Activated CD8-positive, alpha-beta memory T cell treated with anti-CD3 and anti-CD28 coated beads, Interleukin-2, amount 10 ng/mL, durations not matched to agents 7 days and 5 days (primary cell): ENCODE measurements around the gene ARL2BP. TPM values are rescaled to one million over a fixed set of nuclear protein-coding genes. Genes with fewer than 3 reads are reported as not detected.

Source experiments
- ATAC-seq: fragments of 150-1000 bp; cut with Tn5 transposase; one replicate; pipeline ENCODE4 v1.10.0; 2021; ENCODE audit warnings: moderate library complexity
- CTCF ChIA-PET: fragments of 350-600 bp; sonication (Branson Sonifier 250); formaldehyde crosslinking; loops from one replicate; lab custom pipeline; 2021; ENCODE audit warnings: antibody characterized with exemption; lab: Charles Lee
- DNase-seq: peaks from one replicate; pipeline ENCODE4 v3.0.0-alpha.2; 2020
- H3K27ac Mint-ChIP-seq: one replicate; pipeline ENCODE4 v1.8.0; 2021; ENCODE audit warnings: mild to moderate bottlenecking, mixed read lengths
- H3K27me3 Mint-ChIP-seq: one replicate; pipeline ENCODE4 v1.8.0; 2021; ENCODE audit warnings: mixed read lengths
- H3K36me3 Mint-ChIP-seq: one replicate; pipeline ENCODE4 v1.8.0; 2021; ENCODE audit warnings: mild to moderate bottlenecking, mixed read lengths
- H3K4me1 Mint-ChIP-seq: one replicate; pipeline ENCODE4 v1.8.0; 2021; ENCODE audit warnings: mixed read lengths
- H3K4me3 Mint-ChIP-seq: one replicate; pipeline ENCODE4 v1.8.0; 2021; ENCODE audit warnings: mild to moderate bottlenecking, moderate library complexity, mixed read lengths
- H3K9me3 Mint-ChIP-seq: one replicate; pipeline ENCODE4 v1.8.0; 2022; ENCODE audit warnings: low read depth, mixed read lengths
- total RNA-seq, 2 experiments: library from RNA; stranded (reverse); gene quantifications; one replicate each; pipeline ENCODE4 v1.2.3, GENCODE V29; 2021

ARL2BP gene
- total RNA-seq, 2 experiments from 2014 or later = 24.9 to 30.2 TPM

- Mint-ChIP-seq H3K9me3 (peaks cover 2% of the 10 kb centered on the region), H3K36me3 (peaks cover 72% of the 10 kb centered on the region), H3K27ac (no peak overlapping the region), H3K4me3 (no peak overlapping the region), H3K27me3 (no peaks in the 10 kb centered on the region), H3K4me1 (no peaks in the 10 kb centered on the region)
- ATAC-seq (no peak), DNase-seq (no peak)
- CTCF ChIA-PET = no interaction called here
Observed at GRCh38 chr16:57224651-57225335, 20.3 kb upstream of the ARL2BP start.

- no peak for ATAC-seq
- DNase-seq = no peak
- Mint-ChIP-seq H3K4me3 (no peak overlapping the region), H3K36me3 (peaks cover 69% of the 10 kb centered on the region), H3K4me1 (no peaks in the 10 kb centered on the region), H3K27me3 (no peaks in the 10 kb centered on the region), H3K9me3 (no peaks in the 10 kb centered on the region), H3K27ac (no peak overlapping the region)
- CTCF ChIA-PET = no interaction called here
Observed at GRCh38 chr16:57225978-57226377, 19.1 kb upstream of the ARL2BP start.

GRCh38 chr16:57226701-57227621 is 18.1 kb upstream of the ARL2BP start:
- no peaks in the 10 kb centered on the region for H3K27me3 Mint-ChIP-seq
- DNase-seq = no peak
- H3K27ac Mint-ChIP-seq = no peak overlapping the region
- no peak overlapping the region for H3K4me3 Mint-ChIP-seq
- CTCF ChIA-PET = no interaction called here
- H3K9me3 Mint-ChIP-seq = no peaks in the 10 kb centered on the region
- no peaks in the 10 kb centered on the region for H3K4me1 Mint-ChIP-seq
- ATAC-seq = no peak
- peaks cover 64% of the 10 kb centered on the region for H3K36me3 Mint-ChIP-seq

DNA sequence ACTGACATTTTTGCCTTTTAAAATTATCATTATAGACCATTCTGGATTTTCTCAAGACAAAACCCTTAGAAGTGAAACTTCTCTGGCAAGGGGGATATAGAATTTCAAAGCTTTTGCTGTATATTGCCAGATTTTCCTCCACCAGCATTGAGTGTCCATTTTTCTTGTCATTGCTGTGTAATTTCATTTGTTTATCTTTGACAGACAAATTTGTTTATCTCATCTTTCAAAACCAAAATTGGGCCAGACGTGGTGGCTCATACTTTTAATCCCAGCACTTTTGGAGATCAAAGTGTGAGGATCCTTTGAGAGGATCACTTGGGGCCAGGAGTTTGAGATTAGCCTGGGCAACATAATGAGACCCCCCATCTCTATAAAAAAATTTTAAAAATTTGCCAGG is 16.0 kb upstream of the ARL2BP start:
- H3K36me3 Mint-ChIP-seq = peaks cover 58% of the 10 kb centered on the region
- no peak overlapping the region for H3K27ac Mint-ChIP-seq
- CTCF ChIA-PET = no interaction called here
- ATAC-seq (no peak), DNase-seq (no peak)
- no peaks in the 10 kb centered on the region for H3K27me3 Mint-ChIP-seq
- H3K4me1 Mint-ChIP-seq = no peaks in the 10 kb centered on the region
- H3K4me3 Mint-ChIP-seq = no peak overlapping the region
- no peaks in the 10 kb centered on the region for H3K9me3 Mint-ChIP-seq

GRCh38 chr16:57231821-57232350 is 13.2 kb upstream of the ARL2BP start:
- Mint-ChIP-seq H3K4me3 (no peak overlapping the region), H3K27ac (no peak overlapping the region), H3K27me3 (no peaks in the 10 kb centered on the region), H3K36me3 (peaks cover 50% of the 10 kb centered on the region), H3K4me1 (peaks cover 12% of the 10 kb centered on the region), H3K9me3 (no peaks in the 10 kb centered on the region)
- no peak for ATAC-seq
- DNase-seq = no peak
- CTCF ChIA-PET = interaction anchor here (1.0 to 1.9 kb wide), 4 partner anchors 12 to 140 kb away, joined by 3 to 7 read pairs (median 3); partner anchors contain the start of genes ARL2BP and CPNE2

GRCh38 chr16:57233944-57234706 is 10.9 kb upstream of the ARL2BP start:
- no peak overlapping the region for H3K27ac Mint-ChIP-seq
- H3K36me3 Mint-ChIP-seq = peaks cover 48% of the 10 kb centered on the region

DNA sequence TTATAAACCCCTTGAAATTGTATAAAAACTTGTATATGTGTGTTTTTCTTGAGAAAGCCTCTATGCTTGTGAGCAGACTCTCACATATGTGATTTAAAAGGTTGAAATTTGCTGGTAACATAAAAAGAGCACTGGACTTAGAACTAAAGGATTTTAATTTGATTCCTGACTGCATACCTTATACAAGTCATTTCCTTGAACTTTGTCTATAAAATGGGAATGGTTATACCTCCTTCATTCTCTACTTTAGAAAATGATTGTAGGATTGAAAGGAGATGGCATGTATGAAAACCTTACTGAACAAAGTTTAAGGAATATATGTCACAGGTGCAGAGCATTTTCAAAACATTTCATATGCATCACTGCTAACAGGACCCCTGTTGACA is 10.4 kb upstream of the ARL2BP start:
- CTCF ChIA-PET = interaction anchor here (1.3 kb wide), 1 partner anchor 183 kb away, joined by 5 read pairs; no protein-coding TSS in a partner anchor
- Mint-ChIP-seq H3K27me3 (no peaks in the 10 kb centered on the region), H3K36me3 (peaks cover 49% of the 10 kb centered on the region), H3K9me3 (no peaks in the 10 kb centered on the region), H3K27ac (no peak overlapping the region), H3K4me1 (peaks cover 20% of the 10 kb centered on the region), H3K4me3 (no peak overlapping the region)
- DNase-seq = no peak
- no peak for ATAC-seq

More at GRCh38 chr16:57233944-57234706, 10.9 kb upstream of the ARL2BP start:
- ATAC-seq = no peak
- no peaks in the 10 kb centered on the region for H3K27me3 Mint-ChIP-seq
- DNase-seq = no peak
- no peak overlapping the region for H3K4me3 Mint-ChIP-seq
- H3K4me1 Mint-ChIP-seq = peaks cover 18% of the 10 kb centered on the region
- CTCF ChIA-PET = no interaction called here
- H3K9me3 Mint-ChIP-seq = no peaks in the 10 kb centered on the region

GRCh38 chr16:57235128-57236021 is 9.7 kb upstream of the ARL2BP start:
- no peak overlapping the region for H3K4me3 Mint-ChIP-seq
- no peak overlapping the region for H3K27ac Mint-ChIP-seq
- no peaks in the 10 kb centered on the region for H3K9me3 Mint-ChIP-seq
- peaks cover 49% of the 10 kb centered on the region for H3K36me3 Mint-ChIP-seq
- ATAC-seq (peak; percentile 65), DNase-seq (peak; percentile 49)
- no peaks in the 10 kb centered on the region for H3K27me3 Mint-ChIP-seq
- H3K4me1 Mint-ChIP-seq = peaks cover 20% of the 10 kb centered on the region
- CTCF ChIA-PET = interaction anchor here (1.0 to 1.5 kb wide), 3 partner anchors 10 to 183 kb away, joined by 5 read pairs; partner anchors contain the start of gene ARL2BP

GRCh38 chr16:57236022-57236350 is 9.1 kb upstream of the ARL2BP start:
- no peak for DNase-seq
- no peak for ATAC-seq
- Mint-ChIP-seq H3K9me3 (no peaks in the 10 kb centered on the region), H3K36me3 (peaks cover 43% of the 10 kb centered on the region), H3K27me3 (no peaks in the 10 kb centered on the region), H3K27ac (no peak overlapping the region), H3K4me1 (peaks cover 20% of the 10 kb centered on the region), H3K4me3 (no peak overlapping the region)
- CTCF ChIA-PET = interaction anchor here (1.0 to 1.5 kb wide), 3 partner anchors 9 to 182 kb away, joined by 5 read pairs; partner anchors contain the start of gene ARL2BP

DNA sequence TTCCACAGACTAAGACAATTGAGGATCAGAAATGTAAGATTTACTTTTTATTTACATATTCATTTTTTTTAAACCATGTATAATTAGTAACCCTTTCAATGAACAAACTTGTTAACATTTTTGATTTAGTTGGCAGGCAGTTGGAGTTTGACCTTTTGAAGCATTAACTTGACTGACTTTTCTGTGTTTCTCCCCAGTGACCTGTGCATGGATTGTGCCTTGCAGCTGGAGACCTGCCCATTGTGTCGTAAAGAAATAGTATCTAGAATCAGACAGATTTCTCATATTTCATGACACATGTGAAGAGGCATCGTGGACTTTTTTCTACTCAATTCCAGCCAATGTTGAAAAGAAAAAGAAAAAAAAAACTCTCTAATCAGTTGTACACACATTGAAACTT is 6.4 kb upstream of the ARL2BP start:
- Mint-ChIP-seq H3K9me3 (no peaks in the 10 kb centered on the region), H3K4me3 (no peak overlapping the region), H3K4me1 (peaks cover 20% of the 10 kb centered on the region), H3K27ac (no peak overlapping the region), H3K27me3 (no peaks in the 10 kb centered on the region), H3K36me3 (peaks cover 34% of the 10 kb centered on the region)
- no peak for DNase-seq
- CTCF ChIA-PET = no interaction called here
- ATAC-seq = no peak

DNA sequence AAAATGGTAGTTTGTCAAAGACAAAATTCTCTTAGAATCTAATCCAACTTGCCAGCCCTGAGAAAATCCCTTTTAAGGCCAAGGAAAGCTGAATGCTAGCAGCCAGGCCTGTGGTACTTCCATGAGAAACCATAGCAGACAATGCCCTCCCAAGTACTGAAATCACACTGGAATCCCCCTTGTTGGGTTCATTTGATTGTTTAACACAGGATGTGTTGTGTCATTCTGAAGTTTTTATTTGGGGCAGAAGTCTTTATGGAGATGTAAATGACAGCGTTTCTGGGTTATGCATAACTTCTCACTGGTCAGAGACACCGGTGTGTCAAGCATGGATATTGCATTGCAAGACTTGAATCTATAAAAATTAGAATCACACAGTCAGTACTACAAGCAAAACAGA is 6.0 kb upstream of the ARL2BP start:
- H3K27ac Mint-ChIP-seq = no peak overlapping the region
- H3K4me3 Mint-ChIP-seq = no peak overlapping the region
- CTCF ChIA-PET = no interaction called here
- no peak for DNase-seq
- peaks cover 30% of the 10 kb centered on the region for H3K36me3 Mint-ChIP-seq
- H3K4me1 Mint-ChIP-seq = peaks cover 22% of the 10 kb centered on the region
- H3K27me3 Mint-ChIP-seq = no peaks in the 10 kb centered on the region
- ATAC-seq = no peak
- no peaks in the 10 kb centered on the region for H3K9me3 Mint-ChIP-seq

GRCh38 chr16:57240851-57241250 is 4.2 kb upstream of the ARL2BP start:
- peaks cover 24% of the 10 kb centered on the region for H3K36me3 Mint-ChIP-seq
- H3K27me3 Mint-ChIP-seq = no peaks in the 10 kb centered on the region
- ATAC-seq = no peak
- CTCF ChIA-PET = no interaction called here
- DNase-seq = no peak
- H3K4me1 Mint-ChIP-seq = peaks cover 28% of the 10 kb centered on the region
- H3K4me3 Mint-ChIP-seq = no peak overlapping the region
- H3K27ac Mint-ChIP-seq = no peak overlapping the region
- H3K9me3 Mint-ChIP-seq = no peaks in the 10 kb centered on the region
